Panc1 (cell line): ENCODE results near the gene MMP24OS. TPM values are rescaled to one million over a fixed set of nuclear protein-coding genes. Genes with fewer than 3 reads are reported as not detected.
"Not testable (repeated sequence)": the region's sequence is repeated elsewhere in the genome, so short reads cannot be mapped to it uniquely, and the experiment has no call there.

Experiments used
- ATAC-seq: fragments of 200-7000 bp; cut with Tn5 transposase; 2 replicates; pipeline ENCODE4 v1.9.1; 2020; ENCODE audit warnings: mild to moderate bottlenecking, moderate library complexity
- BruUV-seq: library from RNA; stranded (reverse); fragments of 400-500 nt; replicated peaks from 2 replicates; lab custom pipeline; 2021; lab: Mats Ljungman, UMichigan
- CTCF ChIA-PET: fragments of 300-600 bp; sonication (Branson Sonifier 250); formaldehyde crosslinking; loops from one replicate; lab custom pipeline; 2022; ENCODE audit warnings: antibody characterized with exemption; lab: Charles Lee
- POLR2A ChIA-PET: fragments of 300-600 bp; sonication (Branson Sonifier 250); formaldehyde crosslinking; loops from one replicate; lab custom pipeline; 2022; ENCODE audit warnings: antibody characterized with exemption; lab: Charles Lee
- DNase-seq: peaks from one replicate; pipeline ENCODE4 v3.0.0-alpha.2; 2010; ENCODE audit warnings: low read depth, low spot score
- H3K27ac ChIP-seq: 2 replicates; pipeline ENCODE4 v1.5.1; 2011; ENCODE audit warnings: mild to moderate bottlenecking, low read length, inconsistent platforms
- H3K27me3 ChIP-seq: fragments of 200-500 bp; sonication (Bioruptor generic); 2 replicates; pipeline ENCODE4 v1.6.0; 2014; ENCODE audit warnings: low read length, inconsistent platforms; ENCODE audit not compliant: control insufficient read depth, insufficient read depth
- H3K36me3 ChIP-seq: fragments of 200-500 bp; sonication (Bioruptor generic); 2 replicates; pipeline ENCODE4 v1.5.1; 2014; ENCODE audit warnings: inconsistent platforms, mild to moderate bottlenecking, low read length, moderate library complexity; ENCODE audit not compliant: control insufficient read depth, insufficient read depth
- H3K4me1 ChIP-seq: 2 replicates; pipeline ENCODE4 v1.5.1; 2011; ENCODE audit warnings: inconsistent platforms, mild to moderate bottlenecking, low read length, moderate library complexity; ENCODE audit not compliant: control insufficient read depth, insufficient read depth
- H3K4me3 ChIP-seq, 2 experiments: 2 replicates each; pipeline ENCODE4 v1.5.1; 2011 to 2012; ENCODE audit warnings: low read depth in 2 of 2, low read length in 2 of 2, mild to moderate bottlenecking in 2 of 2, inconsistent platforms in 1 of 2, moderate library complexity in 1 of 2
- H3K9me3 ChIP-seq: fragments of 200-500 bp; sonication (Bioruptor generic); 2 replicates; pipeline ENCODE4 v1.5.1; 2014; ENCODE audit warnings: low read depth, mild to moderate bottlenecking, inconsistent platforms, low read length, moderate library complexity; ENCODE audit not compliant: control insufficient read depth, insufficient read depth
- POLR2AphosphoS5 ChIP-seq: IDR thresholded peaks from 2 replicates; pipeline ENCODE4 v1.6.1; 2012; ENCODE audit warnings: mild to moderate bottlenecking, low read depth, low read length, moderate library complexity
- SIN3A ChIP-seq: IDR thresholded peaks from 2 replicates; pipeline ENCODE4 v1.6.1; 2012; ENCODE audit warnings: low read depth, mild to moderate bottlenecking, low read length, moderate library complexity, borderline replicate concordance; ENCODE audit not compliant: insufficient read depth
- TCF7L2 ChIP-seq: IDR thresholded peaks from 2 replicates; pipeline ENCODE4 v1.6.1; 2011; ENCODE audit warnings: mild to moderate bottlenecking, low read depth, low read length, inconsistent platforms
- in situ Hi-C: cut with HindIII; loops from 2 replicates; pipeline ENCODE4 v1.10.0; 2016; ENCODE audit warnings: low sequenced_read_pairs, low pct_unique_long_range_greater_than_20kb
- intact Hi-C: fragments of 100-400 bp; cut with micrococcal nuclease; formaldehyde crosslinking; loops from one replicate; pipeline ENCODE4 v1.10.0; 2022; ENCODE audit not compliant: unreplicated experiment
- total RNA-seq: library from RNA; stranded (reverse); gene quantifications from one replicate; pipeline ENCODE4 v1.2.1, GENCODE V29; 2021; ENCODE audit not compliant: unreplicated experiment
- TF ChIP-seq, protein P1 (sequence below), 2 experiments: IDR thresholded peaks; 2 replicates each; pipeline ENCODE4 v1.6.1; 2011 to 2012; ENCODE audit warnings: low read depth in 2 of 2, control low read depth in 1 of 2, low read length in 1 of 2, mild to moderate bottlenecking in 1 of 2, moderate library complexity in 1 of 2; ENCODE audit not compliant: insufficient read depth in 1 of 2
- TF ChIP-seq, protein P2 (sequence below): fragments of 450-650 bp; IDR thresholded peaks from 2 replicates; pipeline ENCODE4 v1.5.1; 2017; ENCODE audit warnings: mild to moderate bottlenecking

The MMP24OS gene
- total RNA-seq, 1 experiment from 2014 or later, result 83.8 TPM

DNA sequence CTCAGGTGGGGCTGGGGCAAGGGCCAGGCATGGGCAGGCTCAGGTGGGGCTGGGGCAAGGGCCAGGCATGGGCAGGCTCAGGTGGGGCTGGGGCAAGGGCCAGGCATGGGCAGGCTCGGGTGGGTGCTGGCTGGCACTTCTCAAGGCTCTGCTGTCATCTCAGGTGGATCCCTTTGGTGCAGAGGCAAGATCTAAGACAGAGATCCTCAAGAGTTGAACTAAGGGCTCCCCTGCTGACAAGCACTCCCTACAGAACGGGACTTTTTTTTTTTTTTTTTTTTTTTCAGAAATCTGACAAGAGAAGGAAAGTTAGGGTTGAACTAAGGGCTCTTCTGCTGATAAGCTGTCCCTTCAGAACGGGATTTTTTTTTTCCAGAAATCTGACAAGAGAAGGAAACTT is 24.9 kb downstream of the MMP24OS start:
- CTCF ChIA-PET, result no interaction called here
- Histone ChIP-seq H3K36me3 (no peaks in the 10 kb centered on the region), H3K27ac (no peak overlapping the region), H3K27me3 (no peaks in the 10 kb centered on the region), H3K4me3 (no peak overlapping the region), H3K4me1 (peaks cover 7% of the 10 kb centered on the region), H3K9me3 (no peaks in the 10 kb centered on the region)
- intact Hi-C loops (no loop called here), in situ Hi-C loops (no loop called here)
- TF ChIP-seq, protein P1, sequence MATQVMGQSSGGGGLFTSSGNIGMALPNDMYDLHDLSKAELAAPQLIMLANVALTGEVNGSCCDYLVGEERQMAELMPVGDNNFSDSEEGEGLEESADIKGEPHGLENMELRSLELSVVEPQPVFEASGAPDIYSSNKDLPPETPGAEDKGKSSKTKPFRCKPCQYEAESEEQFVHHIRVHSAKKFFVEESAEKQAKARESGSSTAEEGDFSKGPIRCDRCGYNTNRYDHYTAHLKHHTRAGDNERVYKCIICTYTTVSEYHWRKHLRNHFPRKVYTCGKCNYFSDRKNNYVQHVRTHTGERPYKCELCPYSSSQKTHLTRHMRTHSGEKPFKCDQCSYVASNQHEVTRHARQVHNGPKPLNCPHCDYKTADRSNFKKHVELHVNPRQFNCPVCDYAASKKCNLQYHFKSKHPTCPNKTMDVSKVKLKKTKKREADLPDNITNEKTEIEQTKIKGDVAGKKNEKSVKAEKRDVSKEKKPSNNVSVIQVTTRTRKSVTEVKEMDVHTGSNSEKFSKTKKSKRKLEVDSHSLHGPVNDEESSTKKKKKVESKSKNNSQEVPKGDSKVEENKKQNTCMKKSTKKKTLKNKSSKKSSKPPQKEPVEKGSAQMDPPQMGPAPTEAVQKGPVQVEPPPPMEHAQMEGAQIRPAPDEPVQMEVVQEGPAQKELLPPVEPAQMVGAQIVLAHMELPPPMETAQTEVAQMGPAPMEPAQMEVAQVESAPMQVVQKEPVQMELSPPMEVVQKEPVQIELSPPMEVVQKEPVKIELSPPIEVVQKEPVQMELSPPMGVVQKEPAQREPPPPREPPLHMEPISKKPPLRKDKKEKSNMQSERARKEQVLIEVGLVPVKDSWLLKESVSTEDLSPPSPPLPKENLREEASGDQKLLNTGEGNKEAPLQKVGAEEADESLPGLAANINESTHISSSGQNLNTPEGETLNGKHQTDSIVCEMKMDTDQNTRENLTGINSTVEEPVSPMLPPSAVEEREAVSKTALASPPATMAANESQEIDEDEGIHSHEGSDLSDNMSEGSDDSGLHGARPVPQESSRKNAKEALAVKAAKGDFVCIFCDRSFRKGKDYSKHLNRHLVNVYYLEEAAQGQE (IDR thresholded peaks at IDR 0.05; ENCODE audit: insufficient read depth in 1 of 2, low read depth in 2 of 2, low read length in 1 of 2), result no peak
- no peak for TF ChIP-seq TCF7L2
- no peak for TF ChIP-seq POLR2AphosphoS5
- TF ChIP-seq, protein P2, sequence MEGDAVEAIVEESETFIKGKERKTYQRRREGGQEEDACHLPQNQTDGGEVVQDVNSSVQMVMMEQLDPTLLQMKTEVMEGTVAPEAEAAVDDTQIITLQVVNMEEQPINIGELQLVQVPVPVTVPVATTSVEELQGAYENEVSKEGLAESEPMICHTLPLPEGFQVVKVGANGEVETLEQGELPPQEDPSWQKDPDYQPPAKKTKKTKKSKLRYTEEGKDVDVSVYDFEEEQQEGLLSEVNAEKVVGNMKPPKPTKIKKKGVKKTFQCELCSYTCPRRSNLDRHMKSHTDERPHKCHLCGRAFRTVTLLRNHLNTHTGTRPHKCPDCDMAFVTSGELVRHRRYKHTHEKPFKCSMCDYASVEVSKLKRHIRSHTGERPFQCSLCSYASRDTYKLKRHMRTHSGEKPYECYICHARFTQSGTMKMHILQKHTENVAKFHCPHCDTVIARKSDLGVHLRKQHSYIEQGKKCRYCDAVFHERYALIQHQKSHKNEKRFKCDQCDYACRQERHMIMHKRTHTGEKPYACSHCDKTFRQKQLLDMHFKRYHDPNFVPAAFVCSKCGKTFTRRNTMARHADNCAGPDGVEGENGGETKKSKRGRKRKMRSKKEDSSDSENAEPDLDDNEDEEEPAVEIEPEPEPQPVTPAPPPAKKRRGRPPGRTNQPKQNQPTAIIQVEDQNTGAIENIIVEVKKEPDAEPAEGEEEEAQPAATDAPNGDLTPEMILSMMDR, result no peak
- TF ChIP-seq SIN3A, result no peak
- POLR2A ChIA-PET, result interaction anchor here (0.6 kb wide), 1 partner anchor 201 kb away, joined by 5 read pairs; no protein-coding TSS in a partner anchor
- no peak for ATAC-seq
- no TSS peak for BruUV-seq
- no peak for DNase-seq

DNA sequence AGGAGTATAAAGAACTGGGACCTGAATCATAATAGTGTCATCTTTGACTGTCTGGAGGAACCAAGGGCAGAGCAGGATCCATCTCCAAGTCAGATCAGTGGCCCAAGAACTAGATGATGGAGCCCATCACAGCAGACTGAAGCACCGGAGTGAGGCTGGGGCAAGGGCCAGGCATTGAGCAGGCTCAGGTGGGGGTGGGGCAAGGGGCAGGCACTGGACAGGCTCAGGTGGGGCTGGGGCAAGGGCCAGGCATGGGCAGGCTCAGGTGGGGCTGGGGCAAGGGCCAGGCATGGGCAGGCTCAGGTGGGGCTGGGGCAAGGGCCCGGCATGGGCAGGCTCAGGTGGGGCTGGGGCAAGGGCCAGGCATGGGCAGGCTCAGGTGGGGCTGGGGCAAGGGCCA is 25.3 kb downstream of the MMP24OS start:
- CTCF ChIA-PET, POLR2A ChIA-PET, intact Hi-C loops, DNase-seq, H3K27ac ChIP-seq, H3K4me1 ChIP-seq, H3K4me3 ChIP-seq, BruUV-seq, H3K27me3 ChIP-seq, H3K9me3 ChIP-seq, H3K36me3 ChIP-seq, in situ Hi-C loops, ATAC-seq: not testable (repeated sequence)

DNA sequence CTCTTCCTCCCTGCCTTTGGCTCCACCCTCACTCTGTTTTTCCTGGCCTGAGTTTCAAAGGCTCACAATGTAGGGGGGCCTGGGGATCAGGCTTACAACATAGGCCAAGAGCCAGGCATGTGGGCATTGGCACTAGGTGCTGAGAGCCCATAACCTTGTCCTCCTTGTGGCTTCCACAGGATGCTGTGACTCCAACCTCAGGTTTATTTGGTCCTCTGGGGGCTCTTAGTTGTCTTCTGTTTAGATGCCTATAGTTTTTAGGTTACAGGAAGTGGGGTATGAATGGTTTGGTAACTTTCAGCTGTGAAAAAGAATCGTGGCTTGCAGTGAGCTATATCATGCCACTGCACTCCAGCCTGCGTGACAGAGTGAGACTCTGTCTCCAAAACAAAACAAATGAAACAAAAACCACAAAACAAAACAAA is 25.9 kb downstream of the MMP24OS start:
- TF ChIP-seq POLR2AphosphoS5 (no peak), TCF7L2 (no peak), SIN3A (no peak)
- TF ChIP-seq, protein P2, result no peak
- TF ChIP-seq, protein P1 (IDR thresholded peaks at IDR 0.05; ENCODE audit: insufficient read depth in 1 of 2, low read depth in 2 of 2, low read length in 1 of 2), result no peak
- no peaks in the 10 kb centered on the region for H3K27me3 ChIP-seq
- intact Hi-C loops (no loop called here), in situ Hi-C loops (no loop called here)
- POLR2A ChIA-PET, result no interaction called here
- H3K9me3 ChIP-seq, result no peaks in the 10 kb centered on the region
- H3K4me1 ChIP-seq, result no peaks in the 10 kb centered on the region
- no peak for ATAC-seq
- no peak overlapping the region for H3K4me3 ChIP-seq
- CTCF ChIA-PET, result no interaction called here
- DNase-seq, result no peak
- no peak overlapping the region for H3K27ac ChIP-seq
- no peaks in the 10 kb centered on the region for H3K36me3 ChIP-seq
- no TSS peak for BruUV-seq
